IMR-90 (cell line): ENCODE results near the gene GAPVD1. TPM values are rescaled to one million over a fixed set of nuclear protein-coding genes. Genes with fewer than 3 reads are reported as not detected.

ENCODE experiments used
- ATAC-seq: fragments of 200-7000 bp; cut with Tn5 transposase; 2 replicates; pipeline ENCODE4 v1.9.1; 2020; ENCODE audit warnings: low read depth, mild to moderate bottlenecking, moderate library complexity
- BruUV-seq: library from RNA; stranded (reverse); fragments of 400-500 nt; replicated peaks from 2 replicates; lab custom pipeline; 2021; lab: Mats Ljungman, UMichigan
- CTCF ChIA-PET: fragments of 300-600 bp; formaldehyde crosslinking; extraction: SDS; loops from one replicate; lab custom pipeline; 2021; ENCODE audit warnings: antibody characterized with exemption; lab: Yijun Ruan, JAX
- POLR2A ChIA-PET: fragments of 300-600 bp; sonication (Branson Sonifier 250); formaldehyde crosslinking; loops from one replicate; lab custom pipeline; 2022; ENCODE audit warnings: antibody characterized with exemption; ENCODE audit not compliant: unreplicated experiment; lab: Charles Lee
- DNase-seq: peaks from one replicate; pipeline ENCODE4 v3.0.0; 2013
- H2AFZ ChIP-seq: replicated peaks from 2 replicates; pipeline ENCODE3; 2013; ENCODE audit warnings: low read length, mild to moderate bottlenecking; ENCODE audit not compliant: poor library complexity
- H2AK5ac ChIP-seq: 2 replicates; pipeline ENCODE4 v1.6.1; 2013; ENCODE audit warnings: low read depth, low read length, inconsistent platforms
- H2AK9ac ChIP-seq: replicated peaks from 2 replicates; pipeline ENCODE3; 2013; ENCODE audit warnings: mild to moderate bottlenecking, low read depth, low read length, moderate library complexity; ENCODE audit not compliant: poor library complexity
- H2BK120ac ChIP-seq: 2 replicates; pipeline ENCODE4 v1.6.1; 2013; ENCODE audit warnings: low read depth, low read length, inconsistent platforms
- H2BK15ac ChIP-seq: 3 replicates; pipeline ENCODE4 v1.6.1; 2013; ENCODE audit warnings: low read depth, low read length, inconsistent platforms
- H2BK20ac ChIP-seq: 2 replicates; pipeline ENCODE4 v1.6.1; 2013; ENCODE audit warnings: low read depth, mild to moderate bottlenecking, inconsistent platforms, low read length, moderate library complexity
- H2BK5ac ChIP-seq: 2 replicates; pipeline ENCODE4 v1.6.1; 2013; ENCODE audit warnings: mild to moderate bottlenecking, low read depth, low read length, inconsistent platforms; ENCODE audit not compliant: poor library complexity, severe bottlenecking
- H3K14ac ChIP-seq: replicated peaks from 2 replicates; pipeline ENCODE4 v1.6.1; 2013; ENCODE audit warnings: low read depth, low read length, inconsistent platforms
- H3K18ac ChIP-seq: 2 replicates; pipeline ENCODE4 v1.6.1; 2013; ENCODE audit warnings: low read depth, low read length, control low read depth
- H3K23ac ChIP-seq: 2 replicates; pipeline ENCODE4 v1.6.1; 2013; ENCODE audit warnings: low read depth, low read length, inconsistent platforms
- H3K27ac ChIP-seq: 2 replicates; pipeline ENCODE4 v1.5.1; 2013; ENCODE audit warnings: mild to moderate bottlenecking, control low read depth, low read length; ENCODE audit not compliant: insufficient read depth
- H3K27me3 ChIP-seq: 2 replicates; pipeline ENCODE4 v1.6.1; 2013; ENCODE audit warnings: low read length; ENCODE audit not compliant: control insufficient read depth, insufficient read depth
- H3K36me3 ChIP-seq: 2 replicates; pipeline ENCODE4 v1.6.1; 2013; ENCODE audit warnings: low read length, mixed read lengths; ENCODE audit not compliant: control insufficient read depth, insufficient read depth
- H3K4ac ChIP-seq: 2 replicates; pipeline ENCODE4 v1.6.1; 2013; ENCODE audit warnings: low read depth, low read length, inconsistent platforms
- H3K4me1 ChIP-seq: 2 replicates; pipeline ENCODE4 v1.6.1; 2013; ENCODE audit warnings: low read length, mixed read lengths; ENCODE audit not compliant: control insufficient read depth, insufficient read depth
- H3K4me2 ChIP-seq: 2 replicates; pipeline ENCODE4 v1.6.1; 2013; ENCODE audit warnings: low read depth, mild to moderate bottlenecking, control low read depth, low read length, moderate library complexity
- H3K4me3 ChIP-seq: 2 replicates; pipeline ENCODE4 v1.5.1; 2013; ENCODE audit warnings: low read depth, mild to moderate bottlenecking, control low read depth, low read length, moderate library complexity; ENCODE audit not compliant: insufficient read depth
- H3K56ac ChIP-seq: 2 replicates; pipeline ENCODE4 v1.6.1; 2013; ENCODE audit warnings: low read length, inconsistent platforms; ENCODE audit not compliant: insufficient read depth; ENCODE audit errors: extremely low read depth
- H3K79me1 ChIP-seq, 2 experiments: 2 replicates each; pipeline ENCODE4 v1.6.1; 2013; ENCODE audit warnings: low read length in 2 of 2, inconsistent platforms in 1 of 2, low read depth in 1 of 2
- H3K9ac ChIP-seq: 2 replicates; pipeline ENCODE4 v1.6.1; 2013; ENCODE audit warnings: low read depth, low read length, control low read depth
- H3K9me1 ChIP-seq: 2 replicates; pipeline ENCODE4 v1.6.1; 2013; ENCODE audit warnings: low read length, inconsistent platforms; ENCODE audit not compliant: insufficient read depth
- H3K9me3 ChIP-seq: 2 replicates; pipeline ENCODE4 v1.6.1; 2013; ENCODE audit warnings: low read length; ENCODE audit not compliant: control insufficient read depth, insufficient read depth
- H4K20me1 ChIP-seq: 2 replicates; pipeline ENCODE4 v1.6.1; 2013; ENCODE audit warnings: low read length, inconsistent platforms; ENCODE audit not compliant: insufficient read depth
- H4K5ac ChIP-seq: 2 replicates; pipeline ENCODE4 v1.6.1; 2013; ENCODE audit warnings: mild to moderate bottlenecking, low read depth, low read length, control low read depth
- H4K8ac ChIP-seq, 2 experiments: 2 replicates each; pipeline ENCODE4 v1.6.1; 2013; ENCODE audit warnings: low read depth in 2 of 2, low read length in 2 of 2, control low read depth in 1 of 2, inconsistent platforms in 1 of 2
- H4K91ac ChIP-seq: 2 replicates; pipeline ENCODE4 v1.6.1; 2013; ENCODE audit warnings: low read depth, low read length, inconsistent platforms; ENCODE audit not compliant: insufficient read depth
- CHD1 ChIP-seq: IDR thresholded peaks from 2 replicates; pipeline ENCODE4 v1.6.1; 2012; ENCODE audit warnings: low read depth, low read length, improper control_type of control experiment
- CTCF ChIP-seq: conservative IDR thresholded peaks from 2 replicates; pipeline ENCODE4 v1.5.1; 2012; ENCODE audit warnings: mild to moderate bottlenecking, low read depth, low read length, improper control_type of control experiment
- MAFK ChIP-seq: IDR thresholded peaks from 2 replicates; pipeline ENCODE4 v1.6.1; 2012; ENCODE audit warnings: low read depth, low read length, improper control_type of control experiment
- MXI1 ChIP-seq: IDR thresholded peaks from 2 replicates; pipeline ENCODE4 v1.6.1; 2012; ENCODE audit warnings: low read depth, mild to moderate bottlenecking, low read length, moderate library complexity, borderline replicate concordance
- POLR2A ChIP-seq: IDR thresholded peaks from 2 replicates; pipeline ENCODE4 v1.6.1; 2012; ENCODE audit warnings: mild to moderate bottlenecking, low read depth, low read length
- RAD21 ChIP-seq: IDR thresholded peaks from 2 replicates; pipeline ENCODE4 v1.6.1; 2012; ENCODE audit warnings: low read length, improper control_type of control experiment
- SMC3 ChIP-seq: fragments of 150-350 bp; IDR thresholded peaks from 2 replicates; pipeline ENCODE4 v1.6.1; 2016; ENCODE audit warnings: low read depth, mild to moderate bottlenecking, antibody characterized with exemption, low read length, moderate library complexity
- WGBS, 2 experiments: methylation state at CpG; one replicate each; pipeline versions ENCODE4 v1.1.5 to v1.1.7; 2013; ENCODE audit warnings: missing lambda C conversion rate in 2 of 2; ENCODE audit not compliant: insufficient read length in 1 of 2; ENCODE audit errors: extremely low coverage in 2 of 2; 5-methylcytosine and 5-hydroxymethylcytosine counted together
- dilution Hi-C: fragments of 300-500 bp; cut with HindIII; formaldehyde crosslinking; loops from one replicate; pipeline ENCODE4 v1.14.3; 2018; ENCODE audit warnings: low sequenced_read_pairs; ENCODE audit not compliant: unreplicated experiment
- in situ Hi-C: fragments of 300-500 bp; cut with MboI; formaldehyde crosslinking; loops from 3 replicates; pipeline ENCODE4 v1.14.3; 2019; ENCODE audit warnings: low sequenced_read_pairs, inconsistent platforms, mixed read lengths
- intact Hi-C: fragments of 100-400 bp; cut with micrococcal nuclease; formaldehyde crosslinking; loops from 2 replicates; pipeline ENCODE4 v1.10.0; 2022
- polyA plus RNA-seq, 3 experiments: library from polyadenylated mRNA; depleted of rRNA; stranded (reverse); fragments of >200 nt; gene quantifications; 2 replicates each; pipeline ENCODE4 v1.2.3, GENCODE V29; 2012; ENCODE audit warnings: low replicate concordance in 1 of 3
- total RNA-seq: library from RNA; depleted of rRNA; stranded (reverse); fragments of >200 nt; gene quantifications from 2 replicates; pipeline ENCODE4 v1.2.3, GENCODE V29; 2012
- TF ChIP-seq, protein P1 (sequence below): fragments of 150-350 bp; IDR thresholded peaks from 2 replicates; pipeline ENCODE4 v1.6.1; 2016; ENCODE audit warnings: low read depth, mild to moderate bottlenecking, low read length, moderate library complexity, borderline replicate concordance

Gene GAPVD1
- total and polyA plus RNA-seq, 2 of the 4 experiments (the other 2 are of a cell fraction): 13.8 to 50.9 TPM

DNA sequence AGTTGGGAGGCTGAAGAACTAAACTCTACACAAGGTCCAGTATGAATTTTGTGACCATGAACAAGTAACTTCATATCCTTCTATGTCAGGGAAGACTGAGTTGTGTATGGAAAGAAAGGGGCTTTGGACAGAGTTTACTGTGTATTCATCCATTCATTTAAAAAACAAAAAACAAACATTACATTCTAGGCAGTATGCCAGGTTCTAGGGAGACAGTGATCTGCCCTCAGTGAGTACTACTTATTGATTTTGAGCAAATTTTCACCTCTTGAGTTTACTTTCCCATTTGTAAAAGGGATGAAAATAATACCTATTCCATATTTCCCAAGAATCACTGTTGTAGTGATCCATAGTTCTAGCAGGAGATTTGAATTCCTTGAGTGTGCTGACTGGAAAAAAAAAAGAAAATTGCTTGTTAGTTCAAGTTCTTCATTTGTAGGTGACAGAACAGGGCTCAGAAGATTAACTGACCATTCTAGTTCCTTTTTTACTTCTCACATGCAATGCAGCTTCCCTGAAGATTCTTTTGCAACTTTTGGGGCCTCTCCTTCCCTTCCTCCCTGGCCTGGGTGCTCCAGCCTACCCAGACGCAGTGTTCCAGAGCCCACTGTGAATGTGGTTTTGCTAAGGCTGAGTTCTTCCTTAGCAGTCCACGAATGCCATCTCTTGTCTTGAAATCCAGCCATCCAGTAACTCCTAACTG is 2.6 kb upstream of the GAPVD1 start:
- CTCF ChIA-PET: interaction anchor here (0.7 kb wide), 1 partner anchor 30 kb away, joined by 4 read pairs; no protein-coding TSS in a partner anchor
- BruUV-seq: no TSS peak
- ATAC-seq: no peak

More for the DNA sequence above, 2.6 kb upstream of the GAPVD1 start:
- Histone ChIP-seq H2BK120ac (no peak overlapping the region), H3K27me3 (no peaks in the 10 kb centered on the region), H2AFZ (no peak overlapping the region), H3K4me1 (0 out of 2 replicates have a peak, but pooled peaks cover 2% of the 10 kb centered on the region), H4K20me1 (peaks cover 18% of the 10 kb centered on the region), H2BK20ac (no peak overlapping the region), H2AK5ac (no peak overlapping the region), H3K9me3 (no peaks in the 10 kb centered on the region), H2BK15ac (no peak overlapping the region), H3K4me2 (no peak overlapping the region), H3K27ac (no peak overlapping the region), H3K79me1 (peaks cover 0 to 16% of the 10 kb centered on the region in 2 experiments; a peak in 2 of 4 replicates), H3K56ac (no peak overlapping the region), H3K4me3 (no peak overlapping the region), H3K9me1 (peaks cover 3% of the 10 kb centered on the region; the same call in 1 of the 2 replicates), H4K91ac (no peak overlapping the region), H3K9ac (no peak overlapping the region), H4K5ac (no peak overlapping the region), H3K23ac (no peak overlapping the region), H2BK5ac (no peak overlapping the region), H4K8ac (no peak overlapping the region), H2AK9ac (no peak overlapping the region), H3K18ac (no peak overlapping the region), H3K14ac (no peak overlapping the region), H3K36me3 (peaks cover 4% of the 10 kb centered on the region; the same call in 1 of the 2 replicates), H3K4ac (no peak overlapping the region)
- POLR2A ChIA-PET: no interaction called here
- WGBS, 2 experiments: no CpG with 5 or more reads among the region's 2 CpGs
- DNase-seq: no peak
- TF ChIP-seq MXI1: no peak
- TF ChIP-seq MAFK: no peak
- no peak for TF ChIP-seq SMC3
- no peak for TF ChIP-seq CHD1
- TF ChIP-seq CTCF: no peak
- no peak for TF ChIP-seq RAD21
- TF ChIP-seq, protein P1, sequence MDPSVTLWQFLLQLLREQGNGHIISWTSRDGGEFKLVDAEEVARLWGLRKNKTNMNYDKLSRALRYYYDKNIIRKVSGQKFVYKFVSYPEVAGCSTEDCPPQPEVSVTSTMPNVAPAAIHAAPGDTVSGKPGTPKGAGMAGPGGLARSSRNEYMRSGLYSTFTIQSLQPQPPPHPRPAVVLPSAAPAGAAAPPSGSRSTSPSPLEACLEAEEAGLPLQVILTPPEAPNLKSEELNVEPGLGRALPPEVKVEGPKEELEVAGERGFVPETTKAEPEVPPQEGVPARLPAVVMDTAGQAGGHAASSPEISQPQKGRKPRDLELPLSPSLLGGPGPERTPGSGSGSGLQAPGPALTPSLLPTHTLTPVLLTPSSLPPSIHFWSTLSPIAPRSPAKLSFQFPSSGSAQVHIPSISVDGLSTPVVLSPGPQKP: no peak
- TF ChIP-seq POLR2A: no peak
- in situ Hi-C loops: no loop called here
- intact Hi-C loops: no loop called here
- dilution Hi-C loops: no loop called here
